Measurements from ENCODE around the gene GLIS1. TPM values are rescaled to one million over a fixed set of nuclear protein-coding genes. Genes with fewer than 3 reads are reported as not detected.

GLIS1 gene
- total RNA-seq, 1 experiment from 2014 or later = 1.7 TPM

DNA sequence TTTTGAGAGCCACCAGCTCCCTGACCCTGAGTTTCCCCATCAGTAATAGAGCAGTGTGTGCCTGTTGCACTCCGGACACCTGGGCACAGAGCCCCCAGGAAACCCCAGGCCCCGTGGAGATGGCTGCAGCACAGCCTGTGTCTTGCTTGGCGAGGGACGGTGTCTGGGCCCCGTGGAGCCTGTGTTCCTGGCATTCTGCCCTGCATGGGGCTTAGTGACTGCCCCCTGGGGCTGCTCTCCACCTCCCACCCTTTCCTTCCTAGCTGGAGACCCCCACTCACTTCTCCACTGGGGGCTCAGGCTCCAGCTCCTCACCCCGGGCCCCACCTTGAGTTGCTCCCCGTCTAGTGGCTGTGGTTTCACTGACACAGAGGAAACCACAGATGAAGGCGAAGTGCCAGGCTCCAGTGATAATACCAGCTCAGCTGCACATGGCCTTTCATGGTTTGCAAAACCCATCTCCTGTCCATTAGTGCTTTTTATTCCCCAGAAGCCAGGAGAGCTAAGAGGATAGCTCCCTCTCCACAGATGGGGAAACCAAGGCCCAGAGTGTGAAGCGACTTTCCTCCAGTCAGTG lies 240.3 kb downstream of the GLIS1 start:
- Histone ChIP-seq H3K27ac (ENCODE audit: low read length) (no peak overlapping the region), H3K9ac (ENCODE audit: low read length) (no peak overlapping the region), H4K20me1 (ENCODE audit: low read length) (no peaks in the 10 kb centered on the region), H3K27me3 (ENCODE audit: low read length) (no peaks in the 10 kb centered on the region), H3K9me2 (replicated peaks; ENCODE audit: low read length) (no peaks in the 10 kb centered on the region), H3K9me3 (ENCODE audit: low read length) (no peaks in the 10 kb centered on the region), H2AFZ (ENCODE audit: low read length) (no peak overlapping the region), H3K36me3 (ENCODE audit: low read depth, low read length) (no peaks in the 10 kb centered on the region), H3K4me1 (ENCODE audit: insufficient read depth, low read length) (no peaks in the 10 kb centered on the region), H3K4me2 (ENCODE audit: low read length) (no peak overlapping the region), H3K79me2 (ENCODE audit: low read length) (no peaks in the 10 kb centered on the region), H3K4me3 (ENCODE audit: low read length) (no peak overlapping the region), H3F3A (ENCODE audit: low read length, unreplicated experiment) (no peaks in the 10 kb centered on the region)
- intact Hi-C loops (cut with micrococcal nuclease) = no loop called here
- ChIA-PET CTCF (no interaction called here), POLR2A (ENCODE audit: unreplicated experiment) (no interaction called here)
- TF ChIP-seq, protein P1, sequence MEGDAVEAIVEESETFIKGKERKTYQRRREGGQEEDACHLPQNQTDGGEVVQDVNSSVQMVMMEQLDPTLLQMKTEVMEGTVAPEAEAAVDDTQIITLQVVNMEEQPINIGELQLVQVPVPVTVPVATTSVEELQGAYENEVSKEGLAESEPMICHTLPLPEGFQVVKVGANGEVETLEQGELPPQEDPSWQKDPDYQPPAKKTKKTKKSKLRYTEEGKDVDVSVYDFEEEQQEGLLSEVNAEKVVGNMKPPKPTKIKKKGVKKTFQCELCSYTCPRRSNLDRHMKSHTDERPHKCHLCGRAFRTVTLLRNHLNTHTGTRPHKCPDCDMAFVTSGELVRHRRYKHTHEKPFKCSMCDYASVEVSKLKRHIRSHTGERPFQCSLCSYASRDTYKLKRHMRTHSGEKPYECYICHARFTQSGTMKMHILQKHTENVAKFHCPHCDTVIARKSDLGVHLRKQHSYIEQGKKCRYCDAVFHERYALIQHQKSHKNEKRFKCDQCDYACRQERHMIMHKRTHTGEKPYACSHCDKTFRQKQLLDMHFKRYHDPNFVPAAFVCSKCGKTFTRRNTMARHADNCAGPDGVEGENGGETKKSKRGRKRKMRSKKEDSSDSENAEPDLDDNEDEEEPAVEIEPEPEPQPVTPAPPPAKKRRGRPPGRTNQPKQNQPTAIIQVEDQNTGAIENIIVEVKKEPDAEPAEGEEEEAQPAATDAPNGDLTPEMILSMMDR (conservative IDR thresholded peaks at IDR 0.05; ENCODE audit: low read depth, low read length) = no peak
- no peak for TF ChIP-seq EZH2 (IDR thresholded peaks at IDR 0.05; ENCODE audit: low read length, unreplicated experiment)
- no peak for TF ChIP-seq EZH2phosphoT487 (IDR thresholded peaks at IDR 0.05; ENCODE audit: borderline replicate concordance, low read length)
- DNase-seq (peak; percentile 33), ATAC-seq (peak; percentile 45; the same call in 1 of the 2 replicates)
- no TSS peak for BruUV-seq (replicated peaks)

DNA sequence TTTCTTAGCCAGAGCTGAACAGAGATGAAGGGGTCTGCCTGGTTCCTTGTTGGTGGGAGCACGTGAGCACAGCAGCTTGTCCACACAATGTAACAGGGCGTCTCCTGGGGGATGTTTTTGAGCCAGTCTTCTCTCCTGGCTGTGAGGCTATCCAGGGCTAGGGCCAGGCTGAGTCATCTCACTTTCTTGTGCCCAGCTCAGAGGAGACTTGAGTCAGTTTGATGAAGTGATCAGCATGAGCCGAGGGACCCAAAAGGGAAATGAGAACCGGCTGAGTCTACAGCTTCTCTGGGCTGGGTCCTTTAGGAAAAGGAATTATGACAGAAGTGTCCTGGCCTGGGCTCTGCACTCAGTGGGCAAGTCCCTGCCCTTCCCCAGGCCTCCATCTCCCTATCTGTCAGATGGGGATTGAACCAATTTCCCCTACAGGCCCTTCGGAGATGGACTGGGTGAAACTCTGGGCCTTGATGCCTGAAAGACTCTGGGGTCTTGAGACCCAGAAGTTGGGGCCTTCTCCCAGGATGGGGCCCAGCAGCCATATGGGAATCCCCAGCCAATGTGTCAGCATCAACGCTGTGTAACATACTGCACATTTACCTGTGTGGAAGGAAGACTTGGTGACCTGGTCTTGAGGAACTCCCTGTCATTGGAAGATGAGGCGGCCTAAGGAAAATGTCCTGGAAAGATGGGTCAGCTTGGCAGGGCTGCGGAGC lies 243.2 kb downstream of the GLIS1 start:
- no peak for DNase-seq
- Histone ChIP-seq H3K4me1 (ENCODE audit: insufficient read depth, low read length) (no peaks in the 10 kb centered on the region), H3K4me3 (ENCODE audit: low read length) (no peak overlapping the region), H3K9ac (ENCODE audit: low read length) (no peak overlapping the region), H3K27ac (ENCODE audit: low read length) (no peak overlapping the region), H3K27me3 (ENCODE audit: low read length) (no peaks in the 10 kb centered on the region), H3K36me3 (ENCODE audit: low read depth, low read length) (no peaks in the 10 kb centered on the region), H3K79me2 (ENCODE audit: low read length) (no peaks in the 10 kb centered on the region), H4K20me1 (ENCODE audit: low read length) (no peaks in the 10 kb centered on the region), H3K9me2 (replicated peaks; ENCODE audit: low read length) (no peaks in the 10 kb centered on the region), H2AFZ (ENCODE audit: low read length) (no peak overlapping the region), H3K4me2 (ENCODE audit: low read length) (no peak overlapping the region), H3K9me3 (ENCODE audit: low read length) (no peaks in the 10 kb centered on the region), H3F3A (ENCODE audit: low read length, unreplicated experiment) (no peaks in the 10 kb centered on the region)
- ChIA-PET POLR2A (ENCODE audit: unreplicated experiment) (interaction anchor here (0.6 kb wide), 1 partner anchor 16 kb away, joined by 6 read pairs; no protein-coding TSS in a partner anchor), CTCF (no interaction called here)
- no peak for ATAC-seq
- BruUV-seq (replicated peaks) = no TSS peak
- intact Hi-C loops (cut with micrococcal nuclease) = no loop called here
- TF ChIP-seq EZH2 (IDR thresholded peaks at IDR 0.05; ENCODE audit: low read length, unreplicated experiment) (no peak), EZH2phosphoT487 (IDR thresholded peaks at IDR 0.05; ENCODE audit: borderline replicate concordance, low read length) (no peak)
- TF ChIP-seq, protein P1 (conservative IDR thresholded peaks at IDR 0.05; ENCODE audit: low read depth, low read length) = no peak

DNA sequence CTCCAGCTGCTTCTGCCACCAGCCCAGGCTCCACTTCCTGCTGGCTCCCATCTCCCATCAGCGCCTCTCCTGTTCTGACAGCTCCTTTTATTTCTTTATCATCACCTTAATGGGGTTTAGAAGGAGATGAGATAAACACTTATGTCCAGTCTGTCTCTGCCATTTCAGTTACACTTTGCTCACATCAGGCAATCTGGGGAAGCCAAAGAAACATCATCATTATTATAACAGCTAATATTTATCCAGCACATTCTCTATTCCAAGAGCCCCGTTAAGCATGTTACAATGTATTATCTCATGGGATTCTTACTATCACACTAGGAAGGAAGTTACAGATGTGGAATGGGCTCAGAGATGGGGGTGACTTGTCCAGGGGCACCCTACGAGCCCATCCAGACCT lies 248.6 kb downstream of the GLIS1 start:
- POLR2A ChIA-PET (ENCODE audit: unreplicated experiment) = interaction anchor here (0.6 kb wide), 1 partner anchor 383 kb away, joined by 4 read pairs; no protein-coding TSS in a partner anchor
- no peak for TF ChIP-seq EZH2 (IDR thresholded peaks at IDR 0.05; ENCODE audit: low read length, unreplicated experiment)
- TF ChIP-seq EZH2phosphoT487 (IDR thresholded peaks at IDR 0.05; ENCODE audit: borderline replicate concordance, low read length) = no peak
- TF ChIP-seq, protein P1 (conservative IDR thresholded peaks at IDR 0.05; ENCODE audit: low read depth, low read length) = no peak
- H2AFZ ChIP-seq (ENCODE audit: low read length) = no peak overlapping the region
- peaks cover 16% of the 10 kb centered on the region; the same call in 1 of the 2 replicates for H3K27me3 ChIP-seq (ENCODE audit: low read length)
- ATAC-seq (no peak), DNase-seq (no peak)
- intact Hi-C loops (cut with micrococcal nuclease) = no loop called here
- no peaks in the 10 kb centered on the region for H3K79me2 ChIP-seq (ENCODE audit: low read length)
- CTCF ChIA-PET = no interaction called here
- H3K36me3 ChIP-seq (ENCODE audit: low read depth, low read length) = no peaks in the 10 kb centered on the region
- H3K9ac ChIP-seq (ENCODE audit: low read length) = no peak overlapping the region
- no peaks in the 10 kb centered on the region for H3K9me2 ChIP-seq (replicated peaks; ENCODE audit: low read length)
- no peaks in the 10 kb centered on the region for H4K20me1 ChIP-seq (ENCODE audit: low read length)
- no peaks in the 10 kb centered on the region for H3K9me3 ChIP-seq (ENCODE audit: low read length)
- H3K4me1 ChIP-seq (ENCODE audit: insufficient read depth, low read length) = no peaks in the 10 kb centered on the region
- no peaks in the 10 kb centered on the region for H3F3A ChIP-seq (ENCODE audit: low read length, unreplicated experiment)
- no peak overlapping the region for H3K4me3 ChIP-seq (ENCODE audit: low read length)
- H3K4me2 ChIP-seq (ENCODE audit: low read length) = no peak overlapping the region
- H3K27ac ChIP-seq (ENCODE audit: low read length) = no peak overlapping the region
- BruUV-seq (replicated peaks) = no TSS peak
